ENCODE data around the gene PPP1R1C. TPM values are rescaled to one million over a fixed set of nuclear protein-coding genes. Genes with fewer than 3 reads are reported as not detected.
A peak's percentile ranks its signal among the peaks of the same experiment; 100 is the strongest.

The PPP1R1C gene
- total and polyA plus RNA-seq, 2 of the 13 experiments (the other 11 are each of a cell fraction or from before 2014, with no cell fraction given): 1.5 to 3.5 TPM

DNA sequence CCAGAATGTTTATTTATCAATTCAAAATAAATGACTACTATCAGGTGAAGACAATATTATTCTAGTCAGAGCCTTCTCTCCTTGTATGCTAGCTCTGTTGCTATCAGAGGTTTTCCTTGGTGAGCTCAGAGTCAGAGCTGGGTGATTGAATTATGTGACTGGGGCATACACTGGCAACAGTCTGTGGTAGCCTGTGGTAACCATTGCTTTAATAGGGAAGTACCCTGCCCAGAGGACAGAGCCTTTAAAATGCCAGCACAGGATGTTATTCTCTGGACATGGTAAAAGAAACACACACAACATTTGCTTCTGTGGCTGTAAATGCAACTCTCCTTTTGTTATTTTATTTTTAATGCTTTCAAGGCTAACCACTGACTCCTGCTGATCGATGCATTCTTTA is 124.7 kb downstream of the PPP1R1C start:
- ChIA-PET POLR2A (no interaction called here), CTCF (ENCODE audit: low intra/inter-chr PET ratio, low total read pairs) (no interaction called here)
- FAIRE-seq (no peak), DNase-seq (ENCODE audit: low spot score) (no peak), ATAC-seq (no peak)
- Histone ChIP-seq H3K27me3 (ENCODE audit: control insufficient read depth in 1 of 2, insufficient read depth in 2 of 2, low read length in 2 of 2) (no peaks in the 10 kb centered on the region), H3K9ac (ENCODE audit: insufficient read depth, low read depth, low read length) (no peak overlapping the region), H3K4me1 (ENCODE audit: insufficient read depth, low read length) (no peaks in the 10 kb centered on the region), H3K4me3 (replicated peaks in 1 of 3; ENCODE audit: insufficient read depth in 1 of 3, low read depth in 2 of 3, low read length in 3 of 3) (no peak overlapping the region), H4K20me1 (ENCODE audit: insufficient read depth, low read length) (no peaks in the 10 kb centered on the region), H3K36me3 (replicated peaks in 1 of 2; ENCODE audit: control insufficient read depth in 1 of 2, insufficient read depth in 2 of 2, low read length in 2 of 2) (no peaks in the 10 kb centered on the region), H3K79me2 (ENCODE audit: insufficient read depth, low read length) (no peaks in the 10 kb centered on the region), H3K9me3 (ENCODE audit: low read length) (no peaks in the 10 kb centered on the region), H2AFZ (ENCODE audit: low read length) (no peak overlapping the region), H3K27ac (ENCODE audit: extremely low read length, insufficient read depth, low read length) (no peak overlapping the region), H3K4me2 (ENCODE audit: low read depth, low read length) (no peak overlapping the region)
- no peak for TF ChIP-seq HIVEP1 (CRISPR knock-in tag; IDR thresholded peaks at IDR 0.05)
- no peak for TF ChIP-seq JARID2 (CRISPR knock-in tag; IDR thresholded peaks at IDR 0.05; ENCODE audit: insufficient replicate concordance)
- no peak for TF ChIP-seq GATAD2A (CRISPR knock-in tag; IDR thresholded peaks at IDR 0.05)
- TF ChIP-seq GABPA (IDR thresholded peaks at IDR 0.05; ENCODE audit: low read depth, low read length): no peak
- TF ChIP-seq GABPA (CRISPR knock-in tag; IDR thresholded peaks at IDR 0.05; ENCODE audit: low read depth): no peak
- TF ChIP-seq TEAD3 (CRISPR knock-in tag; optimal IDR thresholded peaks at IDR 0.05; ENCODE audit: borderline replicate concordance): no peak
- TF ChIP-seq, protein P1, sequence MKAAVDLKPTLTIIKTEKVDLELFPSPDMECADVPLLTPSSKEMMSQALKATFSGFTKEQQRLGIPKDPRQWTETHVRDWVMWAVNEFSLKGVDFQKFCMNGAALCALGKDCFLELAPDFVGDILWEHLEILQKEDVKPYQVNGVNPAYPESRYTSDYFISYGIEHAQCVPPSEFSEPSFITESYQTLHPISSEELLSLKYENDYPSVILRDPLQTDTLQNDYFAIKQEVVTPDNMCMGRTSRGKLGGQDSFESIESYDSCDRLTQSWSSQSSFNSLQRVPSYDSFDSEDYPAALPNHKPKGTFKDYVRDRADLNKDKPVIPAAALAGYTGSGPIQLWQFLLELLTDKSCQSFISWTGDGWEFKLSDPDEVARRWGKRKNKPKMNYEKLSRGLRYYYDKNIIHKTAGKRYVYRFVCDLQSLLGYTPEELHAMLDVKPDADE (CRISPR knock-in tag; IDR thresholded peaks at IDR 0.05): no peak
- no peak for TF ChIP-seq ZNF670 (CRISPR knock-in tag; IDR thresholded peaks at IDR 0.05; ENCODE audit: borderline replicate concordance)
- TF ChIP-seq SP2 (CRISPR knock-in tag; IDR thresholded peaks at IDR 0.05): no peak
- in situ Hi-C loops (cut with HindIII; ENCODE audit: extremely low pct_ligation_motif_present, low pct_unique_long_range_greater_than_20kb): no loop called here
- WGBS (ENCODE audit: low lambda C conversion rate): 12% methylated on average over 1 of the region's 1 CpG
- intact Hi-C loops (cut with micrococcal nuclease; ENCODE audit: unreplicated experiment): no loop called here
- no TSS peak for BruUV-seq (replicated peaks)

DNA sequence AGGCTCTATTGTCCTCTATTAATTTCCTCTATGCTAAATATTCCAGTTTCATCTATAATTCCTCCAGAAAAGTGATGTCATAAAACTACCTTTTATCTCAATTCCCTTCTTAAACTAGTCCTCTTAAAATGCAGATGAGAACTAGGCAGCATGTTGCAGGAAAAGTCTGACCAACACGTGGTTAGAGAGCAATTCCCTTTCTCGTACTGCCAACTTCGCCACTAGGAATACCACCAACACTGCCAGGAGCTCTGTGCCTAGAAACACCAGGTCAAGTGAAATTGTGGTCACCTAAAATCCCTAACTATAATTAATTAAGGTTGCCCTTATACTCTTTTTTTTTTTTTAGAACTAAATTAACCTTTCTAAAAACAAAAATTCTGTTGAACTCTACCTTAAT is 127.7 kb downstream of the PPP1R1C start:
- Histone ChIP-seq H3K9me3 (ENCODE audit: low read length) (no peaks in the 10 kb centered on the region), H3K27ac (ENCODE audit: extremely low read length, insufficient read depth, low read length) (no peak overlapping the region), H3K27me3 (ENCODE audit: control insufficient read depth in 1 of 2, insufficient read depth in 2 of 2, low read length in 2 of 2) (no peaks in the 10 kb centered on the region), H3K36me3 (replicated peaks in 1 of 2; ENCODE audit: control insufficient read depth in 1 of 2, insufficient read depth in 2 of 2, low read length in 2 of 2) (no peaks in the 10 kb centered on the region), H3K9ac (ENCODE audit: insufficient read depth, low read depth, low read length) (no peak overlapping the region), H3K79me2 (ENCODE audit: insufficient read depth, low read length) (no peaks in the 10 kb centered on the region), H3K4me3 (replicated peaks in 1 of 3; ENCODE audit: insufficient read depth in 1 of 3, low read depth in 2 of 3, low read length in 3 of 3) (no peak overlapping the region), H2AFZ (ENCODE audit: low read length) (no peak overlapping the region), H4K20me1 (ENCODE audit: insufficient read depth, low read length) (no peaks in the 10 kb centered on the region), H3K4me2 (ENCODE audit: low read depth, low read length) (no peak overlapping the region), H3K4me1 (ENCODE audit: insufficient read depth, low read length) (no peaks in the 10 kb centered on the region)
- 48% methylated on average over 3 of the region's 3 CpGs for WGBS (ENCODE audit: low lambda C conversion rate)
- ATAC-seq (no peak), DNase-seq (ENCODE audit: low spot score) (no peak), FAIRE-seq (no peak)
- TF ChIP-seq, protein P2, sequence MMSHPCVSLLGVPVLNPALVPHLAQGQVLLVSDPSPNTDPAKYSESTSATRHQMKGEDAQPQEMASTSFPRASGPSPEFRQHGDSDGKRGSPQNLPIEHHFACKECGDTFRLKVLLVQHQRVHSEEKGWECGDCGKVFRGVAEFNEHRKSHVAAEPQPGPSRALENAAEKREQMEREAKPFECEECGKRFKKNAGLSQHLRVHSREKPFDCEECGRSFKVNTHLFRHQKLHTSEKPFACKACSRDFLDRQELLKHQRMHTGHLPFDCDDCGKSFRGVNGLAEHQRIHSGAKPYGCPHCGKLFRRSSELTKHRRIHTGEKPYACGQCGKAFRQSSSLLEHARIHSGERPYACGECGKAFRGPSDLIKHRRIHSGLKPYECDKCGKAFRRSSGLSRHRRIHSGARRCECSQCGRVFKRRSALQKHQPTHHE (CRISPR knock-in tag; IDR thresholded peaks at IDR 0.05; ENCODE audit: borderline replicate concordance): no peak
- no peak for TF ChIP-seq ISX (CRISPR knock-in tag; conservative IDR thresholded peaks at IDR 0.05)
- TF ChIP-seq ZNF546 (CRISPR knock-in tag; conservative IDR thresholded peaks at IDR 0.05): no peak
- TF ChIP-seq KLF13 (CRISPR knock-in tag; IDR thresholded peaks at IDR 0.05): no peak
- peak; percentile 40; the same call in 1 of the 2 replicates for TF ChIP-seq ATF7 (IDR thresholded peaks at IDR 0.05)
- TF ChIP-seq ATF7 (CRISPR knock-in tag; IDR thresholded peaks at IDR 0.05): no peak
- BruUV-seq (replicated peaks): no TSS peak
- POLR2A ChIA-PET: no interaction called here
- intact Hi-C loops (cut with micrococcal nuclease; ENCODE audit: unreplicated experiment): no loop called here
- CTCF ChIA-PET (ENCODE audit: low intra/inter-chr PET ratio, low total read pairs): no interaction called here
- in situ Hi-C loops (cut with HindIII; ENCODE audit: extremely low pct_ligation_motif_present, low pct_unique_long_range_greater_than_20kb): no loop called here
